Erythroblast (primary cell): ENCODE results near the gene ZNF597.

ENCODE experiments used
- GATA1 ChIP-seq: IDR thresholded peaks from 2 replicates; pipeline ENCODE4 v1.6.1; 2011; ENCODE audit warnings: low read depth, mild to moderate bottlenecking, control low read depth, low read length, moderate library complexity
- POLR2A ChIP-seq: IDR thresholded peaks from 2 replicates; pipeline ENCODE4 v1.6.1; 2011; ENCODE audit warnings: mild to moderate bottlenecking, low read length

DNA sequence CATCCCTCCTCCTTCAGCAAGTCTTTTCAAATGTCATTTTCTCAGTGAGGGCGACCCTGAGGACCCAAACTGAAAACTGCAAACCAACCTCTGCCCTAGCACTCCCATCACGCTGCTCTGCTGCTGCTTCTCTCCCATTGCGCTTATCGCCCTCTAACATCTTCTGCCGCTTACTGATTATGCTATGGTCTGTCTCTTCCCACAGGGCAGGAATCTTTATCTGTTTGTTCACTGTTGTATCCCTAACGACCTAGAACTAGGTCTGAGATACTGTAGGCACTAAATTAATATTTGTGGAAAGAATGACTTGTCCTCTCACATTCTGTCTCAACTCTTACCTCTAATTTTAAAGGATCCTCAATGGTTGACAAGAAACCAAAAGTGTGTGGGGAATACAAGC is 55.0 kb downstream of the ZNF597 start:
- TF ChIP-seq POLR2A (no peak), GATA1 (no peak)
